SK-N-MC (cell line): ENCODE measurements around the gene TRIM10.
A peak's percentile ranks its signal among the peaks of the same experiment; 100 is the strongest.

ENCODE experiments used
- DNase-seq: peaks from one replicate; pipeline ENCODE4 v3.0.0-alpha.2; 2011; ENCODE audit warnings: low read depth, low spot score
- H3K27ac ChIP-seq: fragments of 200-600 bp; sonication (generic); 2 replicates; pipeline ENCODE4 v1.5.1; 2016; ENCODE audit warnings: mixed run types
- H3K36me3 ChIP-seq: fragments of 200-600 bp; sonication (generic); 2 replicates; pipeline ENCODE4 v1.6.1; 2017; ENCODE audit warnings: antibody characterized with exemption, low read length, mixed read lengths; ENCODE audit not compliant: insufficient read depth
- H3K4me3 ChIP-seq: fragments of 200-600 bp; sonication (generic); 2 replicates; pipeline ENCODE4 v1.5.1; 2016
- H3K9ac ChIP-seq: fragments of 200-600 bp; sonication (generic); 2 replicates; pipeline ENCODE4 v1.8.0; 2017; ENCODE audit warnings: mixed run types, mixed read lengths; ENCODE audit not compliant: insufficient read length
- H3K9me3 ChIP-seq: fragments of 200-600 bp; sonication (generic); 2 replicates; pipeline ENCODE4 v1.6.1; 2017; ENCODE audit warnings: low read depth, mild to moderate bottlenecking, antibody characterized with exemption, low read length, moderate library complexity, mixed read lengths
- EZH2 ChIP-seq: fragments of 200-600 bp; sonication (generic); IDR thresholded peaks from one replicate; pipeline ENCODE4 v1.6.1; 2017; ENCODE audit warnings: antibody characterized with exemption
- FOXP2 ChIP-seq: optimal IDR thresholded peaks from 2 replicates; pipeline ENCODE3; 2011; ENCODE audit warnings: mild to moderate bottlenecking, moderate library complexity; ENCODE audit not compliant: insufficient read depth; ENCODE audit errors: extremely low read length, control extremely low read depth
- POLR2AphosphoS5 ChIP-seq: IDR thresholded peaks from 2 replicates; pipeline ENCODE4 v1.6.1; 2012; ENCODE audit warnings: mild to moderate bottlenecking, low read depth, low read length, borderline replicate concordance

Gene TRIM10

GRCh38 chr6:30102414-30102969 lies 58.5 kb downstream of the TRIM10 start:
- Histone ChIP-seq H3K9me3 (no peaks in the 10 kb centered on the region), H3K9ac (peak overlapping the region; percentile 45), H3K27ac (peak overlapping the region; percentile 40; the same call in 1 of the 2 replicates), H3K36me3 (no peaks in the 10 kb centered on the region), H3K4me3 (peak overlapping the region; percentile 77)
- TF ChIP-seq POLR2AphosphoS5: no peak
- TF ChIP-seq FOXP2: no peak
- TF ChIP-seq EZH2: no peak
- DNase-seq: no peak
